Peyer's patch (tissue), 4 donors: Measurements from ENCODE around the gene DIO1.

Source experiments
- POLR2A ChIP-seq, 2 donors: fragments of 450-650 bp; IDR thresholded peaks; one replicate each; pipeline ENCODE4 v1.5.1; 2017; ENCODE audit warnings: antibody characterized with exemption in 2 of 2, mild to moderate bottlenecking in 2 of 2, moderate library complexity in 2 of 2
- TF ChIP-seq, protein P1 (sequence below), 6 experiments: fragments of 450-650 bp in 4 of 6; fragments of 200-600 bp in 2 of 6; sonication (generic) in 1 of 6; IDR thresholded peaks; one replicate each; pipeline ENCODE4 v1.5.1; 2017 to 2019; ENCODE audit warnings: antibody characterized with exemption in 6 of 6, mild to moderate bottlenecking in 3 of 6, moderate library complexity in 1 of 6

- TF ChIP-seq, protein P1, sequence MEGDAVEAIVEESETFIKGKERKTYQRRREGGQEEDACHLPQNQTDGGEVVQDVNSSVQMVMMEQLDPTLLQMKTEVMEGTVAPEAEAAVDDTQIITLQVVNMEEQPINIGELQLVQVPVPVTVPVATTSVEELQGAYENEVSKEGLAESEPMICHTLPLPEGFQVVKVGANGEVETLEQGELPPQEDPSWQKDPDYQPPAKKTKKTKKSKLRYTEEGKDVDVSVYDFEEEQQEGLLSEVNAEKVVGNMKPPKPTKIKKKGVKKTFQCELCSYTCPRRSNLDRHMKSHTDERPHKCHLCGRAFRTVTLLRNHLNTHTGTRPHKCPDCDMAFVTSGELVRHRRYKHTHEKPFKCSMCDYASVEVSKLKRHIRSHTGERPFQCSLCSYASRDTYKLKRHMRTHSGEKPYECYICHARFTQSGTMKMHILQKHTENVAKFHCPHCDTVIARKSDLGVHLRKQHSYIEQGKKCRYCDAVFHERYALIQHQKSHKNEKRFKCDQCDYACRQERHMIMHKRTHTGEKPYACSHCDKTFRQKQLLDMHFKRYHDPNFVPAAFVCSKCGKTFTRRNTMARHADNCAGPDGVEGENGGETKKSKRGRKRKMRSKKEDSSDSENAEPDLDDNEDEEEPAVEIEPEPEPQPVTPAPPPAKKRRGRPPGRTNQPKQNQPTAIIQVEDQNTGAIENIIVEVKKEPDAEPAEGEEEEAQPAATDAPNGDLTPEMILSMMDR (IDR thresholded peaks at IDR 0.05) = no peak
- TF ChIP-seq POLR2A (IDR thresholded peaks at IDR 0.05) = no peak
Measured at GRCh38 chr1:53936430-53936829, 42.4 kb downstream of the DIO1 start.
